K562 (cell line): ENCODE measurements around the gene UTP4. TPM values are rescaled to one million over a fixed set of nuclear protein-coding genes. Genes with fewer than 3 reads are reported as not detected.

Experiments
- BRD4 ChIP-seq: fragments of 200-600 bp; sonication (generic); IDR thresholded peaks from 2 replicates; pipeline ENCODE4 v1.6.1; 2017; ENCODE audit warnings: inconsistent platforms
- CHD2 ChIP-seq: IDR thresholded peaks from 2 replicates; pipeline ENCODE4 v1.6.1; 2011; ENCODE audit warnings: low read depth, low read length
- PURB ChIP-seq: sonication (generic); formaldehyde crosslinking; IDR thresholded peaks from 2 replicates; pipeline ENCODE4 v1.9.0; 2021; ENCODE audit warnings: low read depth, mild to moderate bottlenecking, missing genetic modification reagents
- SAFB ChIP-seq: fragments of 200-400 bp; formaldehyde crosslinking; IDR thresholded peaks from 2 replicates; pipeline ENCODE4 v1.6.1; 2017; ENCODE audit warnings: low read depth, low read length, borderline replicate concordance
- SRSF3 ChIP-seq: fragments of 200-400 bp; formaldehyde crosslinking; IDR thresholded peaks from 2 replicates; pipeline ENCODE4 v1.6.1; 2016; ENCODE audit warnings: mild to moderate bottlenecking, low read length, moderate library complexity; ENCODE audit not compliant: insufficient read depth
- YY1 ChIP-seq, 3 experiments: IDR thresholded peaks; 2 replicates each; pipeline ENCODE4 v1.6.1; 2011; ENCODE audit warnings: low read length in 2 of 3, mild to moderate bottlenecking in 2 of 3, moderate library complexity in 2 of 3, borderline replicate concordance in 1 of 3, control low read depth in 1 of 3, low read depth in 1 of 3; ENCODE audit not compliant: insufficient read depth in 3 of 3, insufficient replicate concordance in 2 of 3, control insufficient read depth in 1 of 3, insufficient read length in 1 of 3; ENCODE audit errors: extremely low read depth in 1 of 3
- ZBTB7A ChIP-seq: IDR thresholded peaks from 2 replicates; pipeline ENCODE4 v1.6.1; 2011; ENCODE audit warnings: low read depth, mild to moderate bottlenecking, low read length, moderate library complexity, borderline replicate concordance; ENCODE audit not compliant: control insufficient read depth
- ZFP36 ChIP-seq: fragments of 150-350 bp; IDR thresholded peaks from 2 replicates; pipeline ENCODE4 v1.6.1; 2018; ENCODE audit warnings: low read length, low read depth; ENCODE audit not compliant: partially characterized antibody
- ZNF311 ChIP-seq: fragments of 250-450 bp; sonication (Bioruptor Pico); IDR thresholded peaks from 2 replicates; pipeline ENCODE4 v1.4.0; 2020; ENCODE audit warnings: mild to moderate bottlenecking, moderate library complexity
- ZNF41 ChIP-seq: fragments of 250-450 bp; sonication (Bioruptor Pico); conservative IDR thresholded peaks from 2 replicates; pipeline ENCODE4 v1.4.0; 2020; ENCODE audit warnings: mild to moderate bottlenecking
- polyA plus RNA-seq, 8 experiments: library from polyadenylated mRNA; depleted of rRNA in 4 of 8; stranded (reverse) in 5 of 8; unstranded in 3 of 8; fragments of >200 nt; fragmentation: Nextera tagmentation in 2 of 8; fragmentation: Illumina TruSeq in 1 of 8; extraction: Ambion mirVana in 2 of 8; extraction: Trizol in 1 of 8; gene quantifications; 2 replicates each; pipeline versions ENCODE4 v1.2.1 to v1.2.3, GENCODE V29; 2011 to 2014; ENCODE audit warnings: inconsistent platforms in 1 of 8, missing spikeins in 1 of 8
- total RNA-seq, 7 experiments: library from RNA; depleted of rRNA in 6 of 7; stranded (reverse); fragments of >200 nt in 6 of 7; fragmentation: Illumina TruSeq in 2 of 7; extraction: Trizol in 2 of 7; gene quantifications; 2 replicates each; pipeline versions ENCODE4 v1.2.1 to v1.2.3, GENCODE V29; 2011 to 2021; ENCODE audit warnings: low replicate concordance in 1 of 7
- TF ChIP-seq, protein P1 (sequence below): fragments of 200-800 bp; sonication (Bioruptor generic); IDR thresholded peaks from 2 replicates; pipeline ENCODE4 v1.6.1; 2017; ENCODE audit warnings: missing genetic modification characterization, missing compliant biosample characterization
- TF ChIP-seq, protein P2 (sequence below): fragments of 250-450 bp; sonication (Bioruptor Pico); IDR thresholded peaks from 2 replicates; pipeline ENCODE4 v1.9.0; 2021; ENCODE audit warnings: mild to moderate bottlenecking, inconsistent platforms
- TF ChIP-seq, protein P3 (sequence below): IDR thresholded peaks from 2 replicates; pipeline ENCODE4 v1.6.1; 2011; ENCODE audit not compliant: insufficient read length; ENCODE audit errors: extremely low read depth
- TF ChIP-seq, protein P4 (sequence below): sonication (generic); formaldehyde crosslinking; IDR thresholded peaks from 2 replicates; pipeline ENCODE4 v1.8.0; 2022; ENCODE audit warnings: mild to moderate bottlenecking, missing genetic modification reagents

The UTP4 gene
- total and polyA plus RNA-seq, 9 of the 15 experiments (the other 6 are each of a cell fraction or from before 2014, with no cell fraction given): 46.1 to 203 (median 145) TPM

DNA sequence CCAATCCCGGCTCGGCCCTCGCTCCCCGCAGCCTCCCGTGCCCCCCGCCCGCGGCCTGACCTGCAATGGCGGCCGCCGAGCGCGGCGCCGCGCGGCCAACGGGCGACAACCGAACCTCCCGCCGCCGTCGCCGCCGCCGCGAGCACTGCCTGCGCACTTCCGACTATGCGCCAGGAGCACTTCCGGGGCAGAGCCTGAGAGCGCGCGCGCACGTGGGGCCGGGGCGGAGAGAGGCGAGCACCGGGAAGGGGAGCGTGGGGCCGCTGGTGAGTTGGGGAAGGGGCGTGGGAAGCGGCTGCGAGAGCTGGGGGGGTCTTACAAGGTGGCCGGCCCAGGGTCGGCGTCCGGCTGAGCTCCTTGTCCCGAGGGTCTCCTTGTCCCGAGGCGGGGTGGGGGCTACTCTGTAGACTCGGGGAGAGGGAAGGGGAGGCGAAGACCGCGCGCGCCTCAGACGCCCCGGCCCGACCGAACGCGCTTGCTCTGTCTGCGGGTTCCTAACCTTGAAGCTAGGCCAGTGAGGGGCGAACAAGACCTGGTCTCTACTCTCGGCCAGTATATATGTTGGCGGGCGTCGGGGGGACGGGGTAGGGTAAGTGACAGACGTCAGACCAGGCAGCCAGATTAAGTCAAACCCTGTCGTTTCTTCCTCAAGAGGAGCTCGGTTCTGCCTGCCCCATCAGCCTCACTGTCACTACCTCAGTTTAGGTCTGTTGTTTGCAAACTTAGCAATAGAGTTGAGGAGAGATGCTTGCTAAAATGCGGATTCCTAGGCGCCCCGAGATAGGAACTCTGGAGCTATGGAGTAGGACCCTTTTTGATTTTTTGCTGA is at the start of gene UTP4, which contains the start of gene CHTF8 (continued):
- TF ChIP-seq ZBTB7A: peak; percentile 61; the same call in 1 of the 2 replicates
- TF ChIP-seq, protein P1, sequence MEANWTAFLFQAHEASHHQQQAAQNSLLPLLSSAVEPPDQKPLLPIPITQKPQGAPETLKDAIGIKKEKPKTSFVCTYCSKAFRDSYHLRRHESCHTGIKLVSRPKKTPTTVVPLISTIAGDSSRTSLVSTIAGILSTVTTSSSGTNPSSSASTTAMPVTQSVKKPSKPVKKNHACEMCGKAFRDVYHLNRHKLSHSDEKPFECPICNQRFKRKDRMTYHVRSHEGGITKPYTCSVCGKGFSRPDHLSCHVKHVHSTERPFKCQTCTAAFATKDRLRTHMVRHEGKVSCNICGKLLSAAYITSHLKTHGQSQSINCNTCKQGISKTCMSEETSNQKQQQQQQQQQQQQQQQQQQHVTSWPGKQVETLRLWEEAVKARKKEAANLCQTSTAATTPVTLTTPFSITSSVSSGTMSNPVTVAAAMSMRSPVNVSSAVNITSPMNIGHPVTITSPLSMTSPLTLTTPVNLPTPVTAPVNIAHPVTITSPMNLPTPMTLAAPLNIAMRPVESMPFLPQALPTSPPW: peak; percentile 91
- TF ChIP-seq YY1 (IDR thresholded peaks at IDR 0.05; ENCODE audit: borderline replicate concordance in 1 of 3, control insufficient read depth in 1 of 3, extremely low read depth in 1 of 3, insufficient read depth in 3 of 3, insufficient read length in 1 of 3, insufficient replicate concordance in 2 of 3, low read depth in 1 of 3, low read length in 2 of 3): peak; percentile 51 to 92 (median 91)
- TF ChIP-seq, protein P2, sequence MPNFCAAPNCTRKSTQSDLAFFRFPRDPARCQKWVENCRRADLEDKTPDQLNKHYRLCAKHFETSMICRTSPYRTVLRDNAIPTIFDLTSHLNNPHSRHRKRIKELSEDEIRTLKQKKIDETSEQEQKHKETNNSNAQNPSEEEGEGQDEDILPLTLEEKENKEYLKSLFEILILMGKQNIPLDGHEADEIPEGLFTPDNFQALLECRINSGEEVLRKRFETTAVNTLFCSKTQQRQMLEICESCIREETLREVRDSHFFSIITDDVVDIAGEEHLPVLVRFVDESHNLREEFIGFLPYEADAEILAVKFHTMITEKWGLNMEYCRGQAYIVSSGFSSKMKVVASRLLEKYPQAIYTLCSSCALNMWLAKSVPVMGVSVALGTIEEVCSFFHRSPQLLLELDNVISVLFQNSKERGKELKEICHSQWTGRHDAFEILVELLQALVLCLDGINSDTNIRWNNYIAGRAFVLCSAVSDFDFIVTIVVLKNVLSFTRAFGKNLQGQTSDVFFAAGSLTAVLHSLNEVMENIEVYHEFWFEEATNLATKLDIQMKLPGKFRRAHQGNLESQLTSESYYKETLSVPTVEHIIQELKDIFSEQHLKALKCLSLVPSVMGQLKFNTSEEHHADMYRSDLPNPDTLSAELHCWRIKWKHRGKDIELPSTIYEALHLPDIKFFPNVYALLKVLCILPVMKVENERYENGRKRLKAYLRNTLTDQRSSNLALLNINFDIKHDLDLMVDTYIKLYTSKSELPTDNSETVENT (CRISPR knock-in tag): peak; percentile 56
- no peak for TF ChIP-seq PURB (CRISPR knock-in tag)
- no peak for TF ChIP-seq ZFP36
- no peak for TF ChIP-seq ZNF311 (CRISPR knock-in tag)
- 0 out of 2 replicates have a peak, but pooled peaks have one; percentile 40 for TF ChIP-seq SAFB
- TF ChIP-seq CHD2: no peak
- no peak for TF ChIP-seq BRD4
- TF ChIP-seq, protein P3, sequence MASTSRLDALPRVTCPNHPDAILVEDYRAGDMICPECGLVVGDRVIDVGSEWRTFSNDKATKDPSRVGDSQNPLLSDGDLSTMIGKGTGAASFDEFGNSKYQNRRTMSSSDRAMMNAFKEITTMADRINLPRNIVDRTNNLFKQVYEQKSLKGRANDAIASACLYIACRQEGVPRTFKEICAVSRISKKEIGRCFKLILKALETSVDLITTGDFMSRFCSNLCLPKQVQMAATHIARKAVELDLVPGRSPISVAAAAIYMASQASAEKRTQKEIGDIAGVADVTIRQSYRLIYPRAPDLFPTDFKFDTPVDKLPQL: no peak
- no peak for TF ChIP-seq ZNF41 (CRISPR knock-in tag)
- no peak for TF ChIP-seq SRSF3
- TF ChIP-seq, protein P4, sequence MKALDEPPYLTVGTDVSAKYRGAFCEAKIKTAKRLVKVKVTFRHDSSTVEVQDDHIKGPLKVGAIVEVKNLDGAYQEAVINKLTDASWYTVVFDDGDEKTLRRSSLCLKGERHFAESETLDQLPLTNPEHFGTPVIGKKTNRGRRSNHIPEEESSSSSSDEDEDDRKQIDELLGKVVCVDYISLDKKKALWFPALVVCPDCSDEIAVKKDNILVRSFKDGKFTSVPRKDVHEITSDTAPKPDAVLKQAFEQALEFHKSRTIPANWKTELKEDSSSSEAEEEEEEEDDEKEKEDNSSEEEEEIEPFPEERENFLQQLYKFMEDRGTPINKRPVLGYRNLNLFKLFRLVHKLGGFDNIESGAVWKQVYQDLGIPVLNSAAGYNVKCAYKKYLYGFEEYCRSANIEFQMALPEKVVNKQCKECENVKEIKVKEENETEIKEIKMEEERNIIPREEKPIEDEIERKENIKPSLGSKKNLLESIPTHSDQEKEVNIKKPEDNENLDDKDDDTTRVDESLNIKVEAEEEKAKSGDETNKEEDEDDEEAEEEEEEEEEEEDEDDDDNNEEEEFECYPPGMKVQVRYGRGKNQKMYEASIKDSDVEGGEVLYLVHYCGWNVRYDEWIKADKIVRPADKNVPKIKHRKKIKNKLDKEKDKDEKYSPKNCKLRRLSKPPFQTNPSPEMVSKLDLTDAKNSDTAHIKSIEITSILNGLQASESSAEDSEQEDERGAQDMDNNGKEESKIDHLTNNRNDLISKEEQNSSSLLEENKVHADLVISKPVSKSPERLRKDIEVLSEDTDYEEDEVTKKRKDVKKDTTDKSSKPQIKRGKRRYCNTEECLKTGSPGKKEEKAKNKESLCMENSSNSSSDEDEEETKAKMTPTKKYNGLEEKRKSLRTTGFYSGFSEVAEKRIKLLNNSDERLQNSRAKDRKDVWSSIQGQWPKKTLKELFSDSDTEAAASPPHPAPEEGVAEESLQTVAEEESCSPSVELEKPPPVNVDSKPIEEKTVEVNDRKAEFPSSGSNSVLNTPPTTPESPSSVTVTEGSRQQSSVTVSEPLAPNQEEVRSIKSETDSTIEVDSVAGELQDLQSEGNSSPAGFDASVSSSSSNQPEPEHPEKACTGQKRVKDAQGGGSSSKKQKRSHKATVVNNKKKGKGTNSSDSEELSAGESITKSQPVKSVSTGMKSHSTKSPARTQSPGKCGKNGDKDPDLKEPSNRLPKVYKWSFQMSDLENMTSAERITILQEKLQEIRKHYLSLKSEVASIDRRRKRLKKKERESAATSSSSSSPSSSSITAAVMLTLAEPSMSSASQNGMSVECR (CRISPR knock-in tag): peak; percentile 89
